NCI-H526 treated with DMSO at 0.1 percent for 48 hours (cell line): ENCODE data around the gene ZNF850.
A peak's percentile ranks its signal among the peaks of the same experiment; 100 is the strongest.

Experiments used
- DNase-seq: peaks from one replicate; lab custom pipeline; 2025; lab: John Stamatoyannopoulos, UW

ZNF850 gene

DNA sequence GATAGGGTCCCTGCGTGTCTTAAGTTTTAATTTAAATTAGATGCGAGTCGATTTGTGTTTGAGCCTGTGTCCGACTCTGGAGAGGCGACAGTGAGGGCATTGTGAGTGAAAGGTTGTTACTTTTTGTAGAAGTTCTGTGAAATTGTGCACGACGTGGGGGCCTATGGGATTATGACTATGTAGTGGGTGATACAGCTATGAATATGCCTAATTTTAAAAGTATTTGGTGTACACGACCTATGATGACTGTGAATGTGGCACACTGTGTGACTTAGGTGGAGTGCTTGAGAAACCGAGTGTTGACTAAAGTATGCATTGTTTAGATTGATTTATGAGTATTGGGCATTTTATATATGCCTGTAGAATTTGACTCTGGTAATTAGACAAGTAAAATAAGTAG is 84.5 kb downstream of the ZNF850 start:
- DNase-seq: no peak

GRCh38 chr19:36687214-36688056 is 85.2 kb downstream of the ZNF850 start, which contains the start of gene ZNF567:
Gene ZNF567, plus strand, starts transcription at chr19:36687612. Its CDS starts 7,256 bp downstream, at chr19:36694868.
- peak; percentile 95 for DNase-seq

- DNase-seq: no peak
These were observed 86.0 kb downstream of the ZNF850 start for GRCh38 chr19:36686365-36687213.

DNA sequence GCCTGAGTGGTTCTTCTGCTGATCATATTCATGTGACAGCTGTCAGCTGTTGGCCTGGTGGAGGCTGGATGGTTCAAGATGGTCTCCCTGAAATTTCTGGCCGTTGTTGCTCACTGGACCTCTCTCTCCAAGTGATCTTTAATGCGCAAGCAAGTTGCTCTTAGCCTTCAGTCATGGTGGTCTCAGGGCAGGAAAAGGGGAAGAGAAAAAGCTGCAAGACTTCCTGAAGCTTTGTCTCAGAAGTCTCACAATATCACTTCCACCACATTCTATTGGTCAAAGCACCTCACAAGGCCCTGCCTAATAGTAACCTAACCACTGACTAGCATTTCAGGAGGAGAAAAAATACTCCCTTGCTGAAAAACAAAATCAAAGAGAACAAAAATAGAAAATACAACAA is 86.8 kb downstream of the ZNF850 start:
- no peak for DNase-seq

DNA sequence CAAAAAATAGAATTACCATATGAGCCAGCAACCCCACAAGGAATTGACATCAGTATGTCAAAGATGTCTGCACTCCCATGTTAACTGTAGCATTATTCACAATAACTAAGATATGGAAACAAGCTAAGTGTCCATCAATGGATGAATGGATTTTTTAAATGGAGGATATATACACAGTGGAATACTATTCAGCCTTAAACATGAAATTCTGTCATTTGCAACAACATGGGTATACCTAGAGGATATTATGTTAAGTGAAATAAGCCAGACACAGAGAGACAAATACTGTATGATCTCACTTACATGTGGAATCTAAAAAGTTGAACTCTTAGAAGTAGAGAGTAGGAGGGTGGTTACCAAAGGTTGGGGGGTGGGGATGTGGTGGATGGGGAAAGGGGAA is 93.2 kb downstream of the ZNF850 start:
- no peak for DNase-seq

DNA sequence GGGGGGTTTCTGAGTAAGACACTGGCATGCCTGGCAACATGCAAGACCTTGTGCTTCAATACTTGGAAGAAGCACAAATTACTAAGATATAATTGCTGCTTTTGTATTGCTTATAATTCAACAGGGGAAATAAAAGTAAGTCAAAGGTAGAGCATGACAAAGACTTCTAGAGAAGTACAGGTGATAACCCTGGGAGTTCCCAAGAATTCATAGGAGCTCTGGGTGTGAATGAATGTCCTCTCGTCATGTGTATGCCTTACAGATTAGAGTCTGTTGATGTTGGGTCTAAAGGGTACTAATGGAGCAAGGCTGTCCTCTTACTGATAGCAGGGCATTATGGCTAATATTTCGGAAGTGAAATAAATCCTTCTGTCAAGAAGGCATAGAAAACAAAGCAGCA is 98.4 kb downstream of the ZNF850 start:
- no peak for DNase-seq

GRCh38 chr19:36672368-36672767 is 100.2 kb downstream of the ZNF850 start:
- no peak for DNase-seq

GRCh38 chr19:36668646-36669045 is 104.0 kb downstream of the ZNF850 start:
- DNase-seq: no peak

GRCh38 chr19:36665832-36666231 is 106.8 kb downstream of the ZNF850 start:
- DNase-seq: no peak
